Keratinocyte (primary cell): ENCODE data around the gene IFNL4. TPM values are rescaled to one million over a fixed set of nuclear protein-coding genes. Genes with fewer than 3 reads are reported as not detected.
"Not testable (repeated sequence)": the region's sequence is repeated elsewhere in the genome, so short reads cannot be mapped to it uniquely, and the experiment has no call there.

Experiments used
- DNase-seq: peaks from one replicate; pipeline ENCODE4 v3.0.0-alpha.2; 2011; ENCODE audit warnings: low read depth, missing footprints, low spot score
- FAIRE-seq: peaks from 2 replicates; lab custom pipeline; 2011; peaks lifted over from hg19 to GRCh38; lab: Jason Lieb, UNC
- H2AFZ ChIP-seq: 2 replicates; pipeline ENCODE4 v1.6.0; 2012; ENCODE audit warnings: low read length, control low read depth, inconsistent platforms; ENCODE audit not compliant: control insufficient read depth
- H3K27ac ChIP-seq: 2 replicates; pipeline ENCODE4 v1.5.1; 2011; ENCODE audit warnings: low read length; ENCODE audit not compliant: control insufficient read depth, insufficient read depth
- H3K27me3 ChIP-seq: 3 replicates; pipeline ENCODE4 v1.6.0; 2011; ENCODE audit warnings: low read length; ENCODE audit not compliant: control insufficient read depth, insufficient read depth; ENCODE audit errors: extremely low read depth
- H3K36me3 ChIP-seq, 2 experiments: 2 replicates in 1 of 2; 3 replicates in 1 of 2; pipeline ENCODE4 v1.5.1; 2011; ENCODE audit warnings: low read length in 2 of 2, mild to moderate bottlenecking in 1 of 2; ENCODE audit not compliant: control insufficient read depth in 2 of 2, insufficient read depth in 2 of 2; ENCODE audit errors: extremely low read depth in 1 of 2
- H3K4me1 ChIP-seq: 3 replicates; pipeline ENCODE4 v1.5.1; 2011; ENCODE audit warnings: low read length; ENCODE audit not compliant: control insufficient read depth, insufficient read depth; ENCODE audit errors: extremely low read depth
- H3K4me2 ChIP-seq: 3 replicates; pipeline ENCODE4 v1.6.0; 2011; ENCODE audit warnings: low read depth, low read length; ENCODE audit not compliant: control insufficient read depth, insufficient read depth; ENCODE audit errors: extremely low read depth
- H3K4me3 ChIP-seq, 3 experiments: fragments of 200-600 bp in 1 of 3; sonication (generic) in 1 of 3; 2 replicates in 2 of 3; 3 replicates in 1 of 3; pipeline ENCODE4 v1.5.1; 2011 to 2016; ENCODE audit warnings: low read length in 3 of 3, mild to moderate bottlenecking in 3 of 3, control low read depth in 2 of 3, inconsistent platforms in 1 of 3, low read depth in 1 of 3, mixed read lengths in 1 of 3, mixed run types in 1 of 3, moderate library complexity in 1 of 3; ENCODE audit not compliant: control insufficient read depth in 2 of 3, insufficient read depth in 2 of 3; ENCODE audit errors: extremely low read depth in 1 of 3
- H3K79me2 ChIP-seq: 2 replicates; pipeline ENCODE4 v1.6.0; 2012; ENCODE audit warnings: low read length; ENCODE audit not compliant: control insufficient read depth, insufficient read depth
- H3K9ac ChIP-seq: 3 replicates; pipeline ENCODE4 v1.6.0; 2011; ENCODE audit warnings: low read length; ENCODE audit not compliant: control insufficient read depth, insufficient read depth; ENCODE audit errors: extremely low read depth
- H3K9me1 ChIP-seq: 3 replicates; pipeline ENCODE4 v1.6.0; 2011; ENCODE audit warnings: low read length; ENCODE audit not compliant: control insufficient read depth, insufficient read depth; ENCODE audit errors: extremely low read depth
- H3K9me3 ChIP-seq: 2 replicates; pipeline ENCODE4 v1.5.1; 2012; ENCODE audit warnings: low read depth, low read length; ENCODE audit not compliant: control insufficient read depth
- H4K20me1 ChIP-seq: 3 replicates; pipeline ENCODE4 v1.6.0; 2011; ENCODE audit warnings: low read length; ENCODE audit not compliant: control insufficient read depth, insufficient read depth; ENCODE audit errors: extremely low read depth
- CTCF ChIP-seq, 3 experiments: IDR thresholded peaks in 1 of 3; conservative IDR thresholded peaks in 1 of 3; optimal IDR thresholded peaks in 1 of 3; 2 replicates in 2 of 3; 3 replicates in 1 of 3; pipeline versions ENCODE3 to v1.5.1; 2011; ENCODE audit warnings: low read length in 3 of 3, mild to moderate bottlenecking in 3 of 3, moderate library complexity in 2 of 3, control low read depth in 1 of 3, inconsistent platforms in 1 of 3; ENCODE audit not compliant: insufficient read depth in 2 of 3; ENCODE audit errors: extremely low read depth in 1 of 3
- EZH2 ChIP-seq: IDR thresholded peaks from one replicate; pipeline ENCODE4 v1.6.1; 2012; ENCODE audit warnings: inconsistent platforms, mild to moderate bottlenecking, low read length, moderate library complexity
- dilution Hi-C: fragments of 300-500 bp; cut with MboI; formaldehyde crosslinking; loops from one replicate; pipeline ENCODE4 v1.7.0; 2020; ENCODE audit warnings: low sequenced_read_pairs; ENCODE audit not compliant: extremely low pct_ligation_motif_present
- polyA plus RNA-seq, 5 experiments: library from polyadenylated mRNA; depleted of rRNA in 3 of 5; stranded (reverse) in 3 of 5; stranded (forward) in 1 of 5; unstranded in 1 of 5; fragments of >200 nt; gene quantifications; 1 replicate in 1 of 5; 2 replicates in 3 of 5; 3 replicates in 1 of 5; pipeline versions ENCODE4 v1.2.1 to v1.2.3, GENCODE V29; 2011 to 2012; ENCODE audit warnings: missing spikeins in 2 of 5, low read depth in 1 of 5, low replicate concordance in 1 of 5

The IFNL4 gene
- polyA plus RNA-seq, 1 donor (not counting 4 experiments of a cell fraction or from before 2014, with no cell fraction given) = not detected

- dilution Hi-C loops = no loop called here
- Histone ChIP-seq H3K4me2 (no peak overlapping the region), H3K9me3 (no peaks in the 10 kb centered on the region), H3K9ac (no peak overlapping the region), H3K36me3 (no peaks in the 10 kb centered on the region), H3K4me3 (no peak overlapping the region), H3K27ac (no peak overlapping the region), H4K20me1 (no peaks in the 10 kb centered on the region), H3K79me2 (no peaks in the 10 kb centered on the region), H3K27me3 (no peaks in the 10 kb centered on the region), H3K4me1 (no peaks in the 10 kb centered on the region), H3K9me1 (no peaks in the 10 kb centered on the region), H2AFZ (no peak overlapping the region)
- DNase-seq = no peak
- FAIRE-seq = no peak
- TF ChIP-seq CTCF (optimal IDR thresholded peaks at IDR 0.05 in 1 of 3, IDR thresholded peaks at IDR 0.05 in 1 of 3, conservative IDR thresholded peaks at IDR 0.05 in 1 of 3; ENCODE audit: extremely low read depth in 1 of 3, insufficient read depth in 2 of 3, low read length in 3 of 3) (no peak), EZH2 (no peak)
Observed at GRCh38 chr19:39218230-39219007, 30.2 kb downstream of the IFNL4 start.

- Histone ChIP-seq H4K20me1 (no peaks in the 10 kb centered on the region), H3K4me1 (no peaks in the 10 kb centered on the region), H3K36me3 (no peaks in the 10 kb centered on the region), H3K79me2 (no peaks in the 10 kb centered on the region), H3K27me3 (no peaks in the 10 kb centered on the region), H3K4me3 (no peak overlapping the region), H2AFZ (no peak overlapping the region), H3K9me3 (no peaks in the 10 kb centered on the region), H3K9me1 (no peaks in the 10 kb centered on the region), H3K27ac (no peak overlapping the region), H3K9ac (no peak overlapping the region), H3K4me2 (no peak overlapping the region)
- no peak for DNase-seq
- dilution Hi-C loops = no loop called here
- no peak for FAIRE-seq
- TF ChIP-seq CTCF (optimal IDR thresholded peaks at IDR 0.05 in 1 of 3, IDR thresholded peaks at IDR 0.05 in 1 of 3, conservative IDR thresholded peaks at IDR 0.05 in 1 of 3; ENCODE audit: extremely low read depth in 1 of 3, insufficient read depth in 2 of 3, low read length in 3 of 3) (no peak), EZH2 (no peak)
Observed at GRCh38 chr19:39217094-39217493, 31.6 kb downstream of the IFNL4 start.

- dilution Hi-C loops, FAIRE-seq, H3K9me1 ChIP-seq, H3K4me2 ChIP-seq, DNase-seq, H3K4me1 ChIP-seq, H2AFZ ChIP-seq, H3K9ac ChIP-seq, H4K20me1 ChIP-seq, H3K36me3 ChIP-seq, H3K4me3 ChIP-seq, H3K9me3 ChIP-seq, H3K27ac ChIP-seq, H3K79me2 ChIP-seq, H3K27me3 ChIP-seq: not testable (repeated sequence)
Observed at GRCh38 chr19:39215323-39215722, 33.3 kb downstream of the IFNL4 start.
